Activated CD4-positive, alpha-beta T cell treated with anti-CD3 and anti-CD28 coated beads, Interleukin-2, amount 50 U/mL, for 48 hours (primary cell): ENCODE measurements around the gene PCOLCE2.
"Not testable (repeated sequence)": the region's sequence is repeated elsewhere in the genome, so short reads cannot be mapped to it uniquely, and the experiment has no call there.

ENCODE experiments used
- DNase-seq, 2 experiments: peaks; one replicate each; pipeline ENCODE4 v3.0.0-alpha.2; 2020

PCOLCE2 gene

DNA sequence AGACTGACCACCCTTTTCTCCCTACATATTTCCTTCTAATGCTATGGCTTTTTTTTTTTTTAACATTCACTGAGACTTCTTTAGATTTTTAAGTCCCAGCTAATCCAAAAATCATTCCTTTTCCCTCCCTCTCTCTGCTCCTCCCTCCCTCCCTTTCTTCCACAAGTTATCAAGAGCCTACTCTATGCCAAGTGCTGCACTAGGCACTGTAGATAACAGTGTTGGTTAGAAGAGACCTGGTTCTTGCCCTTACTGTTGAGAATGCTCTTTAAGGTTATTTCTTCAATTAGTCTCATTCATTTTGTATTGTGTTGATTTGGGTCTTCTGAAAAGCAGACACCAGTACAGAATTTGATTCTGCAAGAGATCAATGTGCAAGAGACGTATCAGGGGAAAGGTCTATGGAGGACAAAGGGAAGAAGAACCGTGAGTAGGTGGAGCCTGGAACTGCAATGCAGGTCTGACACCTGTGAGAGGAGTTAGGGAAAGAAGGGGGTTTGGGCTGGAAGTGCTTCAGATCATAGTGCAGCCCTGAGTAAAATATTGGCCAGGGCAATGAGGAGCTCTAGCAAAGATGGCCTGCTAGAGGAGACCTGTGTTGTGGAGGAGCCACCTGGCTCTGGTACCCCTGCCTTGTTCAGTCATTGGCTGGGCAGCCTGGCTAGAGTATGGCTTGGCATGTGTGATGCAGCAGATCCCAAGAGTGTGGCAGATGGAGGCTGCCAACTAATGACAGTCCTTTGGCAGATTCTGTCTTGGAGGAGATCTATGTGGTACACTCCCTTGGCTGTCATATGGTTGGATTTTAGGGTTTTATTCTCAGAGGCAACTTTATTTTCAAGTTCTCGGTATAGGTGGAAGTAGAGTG is 9.7 kb upstream of the PCOLCE2 start:
- DNase-seq = no peak

DNA sequence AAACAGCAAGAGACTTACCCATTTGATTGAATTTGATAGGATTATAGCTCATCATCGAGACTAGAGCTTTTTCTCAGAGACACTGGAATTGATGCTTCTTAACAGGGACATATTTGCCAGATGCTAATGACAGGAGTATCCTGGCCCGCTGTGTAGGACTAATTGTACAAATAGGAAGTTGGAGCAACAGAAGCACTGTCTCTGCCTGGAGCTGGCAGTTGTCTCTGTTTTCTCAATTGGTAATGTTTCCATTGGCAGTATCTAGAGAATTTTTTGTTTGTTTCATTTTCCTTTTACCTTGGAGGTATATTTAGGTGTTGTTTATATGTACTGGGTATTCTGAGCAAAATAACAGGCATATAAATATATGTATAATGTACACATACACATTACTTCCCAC is 8.9 kb upstream of the PCOLCE2 start:
- no peak for DNase-seq

- DNase-seq = no peak
Observed at GRCh38 chr3:142896996-142897395, 8.1 kb upstream of the PCOLCE2 start.

- DNase-seq = no peak
Observed at GRCh38 chr3:142896201-142896755, 7.4 kb upstream of the PCOLCE2 start.

GRCh38 chr3:142894493-142894892 is 5.6 kb upstream of the PCOLCE2 start:
- DNase-seq = no peak

DNA sequence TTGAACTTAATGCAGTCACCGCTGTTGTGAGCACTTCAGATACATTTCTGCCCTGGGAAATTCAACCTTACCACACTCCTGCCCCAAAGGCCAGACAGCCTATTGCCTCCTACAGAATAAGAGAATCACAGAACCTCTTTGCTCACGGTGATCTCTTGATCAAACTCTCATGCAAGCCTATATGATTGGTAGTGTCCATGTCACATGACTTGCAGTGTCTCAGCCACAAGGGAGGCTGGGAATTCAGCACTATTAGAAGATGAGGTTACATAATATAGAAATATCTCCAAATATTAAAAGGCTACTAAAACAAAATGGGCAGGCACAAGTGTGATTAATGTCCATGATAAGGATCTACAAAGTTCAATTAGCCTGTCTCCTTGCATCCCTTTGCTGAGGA is 3.8 kb upstream of the PCOLCE2 start:
- no peak for DNase-seq

DNA sequence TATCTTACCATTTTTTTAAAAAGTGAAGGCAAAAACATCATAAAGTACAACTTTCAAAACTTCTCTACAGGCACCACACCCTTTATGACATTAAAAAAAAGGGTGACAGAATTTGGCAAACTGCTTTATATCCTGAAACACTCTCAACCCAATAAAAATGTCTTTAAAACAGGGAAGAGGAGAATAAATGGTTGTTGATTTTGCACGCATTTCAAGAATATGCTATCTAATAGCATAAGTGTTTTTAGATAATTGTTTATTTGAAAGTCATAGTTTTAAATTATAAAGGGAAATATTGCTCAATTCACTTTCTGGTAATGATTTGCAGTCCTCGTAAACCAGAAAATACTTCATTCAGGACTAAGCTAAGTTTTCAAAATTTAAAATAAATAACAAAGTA is 1.7 kb upstream of the PCOLCE2 start:
- no peak for DNase-seq

DNA sequence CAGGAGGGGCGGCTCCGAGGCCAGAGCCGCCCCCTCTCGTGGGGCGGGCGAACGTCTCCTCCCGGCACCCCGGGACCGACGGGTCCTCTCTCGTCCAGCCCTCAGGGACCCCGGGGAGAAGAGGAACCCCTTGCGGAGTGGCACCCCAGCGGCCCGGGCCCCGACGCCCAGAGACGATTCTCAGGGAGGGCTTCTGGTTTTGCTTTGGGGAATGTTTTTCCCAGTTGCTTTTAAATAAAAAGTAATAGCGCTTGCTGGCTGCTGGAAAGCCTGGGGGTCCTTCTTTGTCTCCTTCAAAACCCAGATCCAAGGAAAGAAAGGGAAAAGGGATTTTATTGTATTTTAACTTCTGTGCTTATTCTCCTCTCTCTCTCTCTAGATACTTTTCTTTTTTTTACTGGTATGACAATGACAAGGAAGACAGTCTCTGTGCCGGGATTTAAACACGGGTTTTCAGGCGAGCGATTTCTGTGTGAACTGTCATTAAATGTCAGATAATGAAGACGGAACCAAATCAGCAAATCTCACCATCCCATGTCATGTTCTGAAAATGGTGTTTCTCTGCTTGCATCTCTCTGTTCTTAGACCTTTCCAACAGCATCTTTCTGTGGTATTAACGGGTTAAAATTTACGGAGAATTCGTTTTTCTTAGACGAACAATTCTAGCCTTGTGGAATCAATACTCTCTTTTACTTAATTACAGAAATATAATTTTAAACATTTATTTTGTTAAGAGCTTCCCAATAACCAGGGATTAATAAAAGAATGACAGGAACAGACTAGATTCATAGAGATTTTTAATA is 530 bp upstream of the PCOLCE2 start:
- DNase-seq = no peak

DNA sequence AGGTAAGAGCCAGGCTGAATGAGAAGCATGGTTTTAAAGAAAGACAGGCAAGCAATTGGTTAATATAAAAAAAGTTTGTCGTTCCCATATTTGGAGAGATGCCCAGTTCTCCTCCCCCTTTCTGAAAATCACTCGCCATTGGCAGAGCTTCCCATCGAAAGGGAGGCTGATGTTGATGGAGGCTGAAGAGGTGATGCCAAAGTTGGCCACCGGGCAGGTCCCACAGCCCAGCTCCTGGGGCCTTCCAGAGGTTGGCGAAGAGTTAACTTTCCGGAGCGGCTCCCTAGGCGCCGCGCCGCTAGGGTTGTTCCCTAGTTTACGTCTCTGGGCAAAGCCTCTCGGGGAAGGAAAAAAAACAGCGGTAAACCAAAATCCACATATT is 793 bp downstream of the PCOLCE2 start:
- peak in 1 of 2 experiments; percentile 5 for DNase-seq

DNA sequence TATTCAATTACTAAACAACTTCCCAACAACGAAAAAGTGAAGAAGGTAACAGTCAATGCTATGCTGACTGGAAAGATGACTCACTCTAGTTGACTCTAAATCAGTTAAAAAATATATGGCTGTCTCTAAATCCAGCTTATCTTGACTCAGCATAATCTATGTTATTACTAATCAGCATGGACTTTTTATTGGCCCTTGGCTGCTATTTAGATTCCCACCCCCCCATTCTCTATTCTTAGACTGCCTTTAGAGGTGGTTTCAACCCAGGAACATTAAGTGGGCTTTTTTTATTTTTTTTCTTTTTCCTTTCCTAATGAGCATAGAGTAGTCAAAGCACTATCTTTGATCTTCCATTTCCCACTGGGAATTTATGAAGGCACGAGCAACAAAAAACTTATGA is 1.9 kb downstream of the PCOLCE2 start:
- no peak for DNase-seq

GRCh38 chr3:142886021-142886420 is 2.9 kb downstream of the PCOLCE2 start:
- no peak for DNase-seq

- DNase-seq = no peak
Observed at GRCh38 chr3:142884531-142884930, 4.4 kb downstream of the PCOLCE2 start.

DNA sequence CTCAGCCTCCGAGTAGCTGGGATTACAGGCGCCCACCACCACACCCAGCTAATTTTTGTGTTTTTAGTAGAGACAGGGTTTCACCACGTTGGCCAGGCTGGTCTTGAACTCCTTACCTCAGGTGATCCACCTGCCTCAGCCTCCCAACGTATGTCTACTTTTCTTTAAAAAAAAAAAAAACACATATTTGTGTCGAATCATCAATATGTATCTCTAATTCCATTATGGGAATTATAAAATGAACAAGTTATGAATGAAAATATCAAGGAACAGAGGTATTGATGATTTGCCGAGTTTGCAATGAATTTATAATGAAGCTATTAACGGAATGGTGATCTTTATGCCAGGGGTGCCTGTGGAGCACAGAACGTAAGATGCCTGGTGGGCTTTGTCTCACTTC is 5.3 kb downstream of the PCOLCE2 start:
- not testable (repeated sequence) for DNase-seq

DNA sequence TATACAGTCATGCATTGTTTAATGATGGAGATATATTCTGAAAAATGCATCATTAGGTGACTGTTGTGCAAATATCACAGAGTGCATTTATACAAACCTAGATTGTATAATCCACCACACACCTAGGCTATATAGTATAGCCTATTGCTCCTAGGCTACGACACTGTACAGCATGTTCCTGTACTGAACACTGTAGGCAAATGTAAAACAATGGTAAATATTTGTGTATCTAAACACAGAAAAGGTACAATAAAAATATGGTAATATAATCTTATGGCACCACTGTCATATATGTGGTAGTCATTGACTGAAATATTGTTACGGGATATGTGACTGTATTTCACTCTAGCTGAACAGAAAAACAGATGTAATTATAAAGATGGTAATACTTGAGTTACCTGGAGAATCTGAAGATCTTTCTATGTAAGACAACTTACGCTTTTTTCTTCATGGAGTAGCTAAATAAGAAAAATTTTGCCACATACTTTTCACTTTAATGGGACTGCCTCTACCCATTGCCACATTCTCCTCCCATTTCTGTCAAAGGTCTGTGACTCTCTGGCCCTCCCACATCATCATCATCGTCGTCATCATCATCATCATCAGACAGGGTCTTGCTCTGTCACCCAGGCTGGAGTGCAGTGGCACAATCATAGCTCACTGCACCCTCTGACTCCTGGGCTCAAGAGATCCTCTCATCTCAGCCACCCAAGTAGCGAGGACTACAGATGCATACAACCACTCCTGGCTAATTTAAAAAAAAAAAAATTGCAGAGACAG is 7.2 kb downstream of the PCOLCE2 start:
- DNase-seq = no peak

DNA sequence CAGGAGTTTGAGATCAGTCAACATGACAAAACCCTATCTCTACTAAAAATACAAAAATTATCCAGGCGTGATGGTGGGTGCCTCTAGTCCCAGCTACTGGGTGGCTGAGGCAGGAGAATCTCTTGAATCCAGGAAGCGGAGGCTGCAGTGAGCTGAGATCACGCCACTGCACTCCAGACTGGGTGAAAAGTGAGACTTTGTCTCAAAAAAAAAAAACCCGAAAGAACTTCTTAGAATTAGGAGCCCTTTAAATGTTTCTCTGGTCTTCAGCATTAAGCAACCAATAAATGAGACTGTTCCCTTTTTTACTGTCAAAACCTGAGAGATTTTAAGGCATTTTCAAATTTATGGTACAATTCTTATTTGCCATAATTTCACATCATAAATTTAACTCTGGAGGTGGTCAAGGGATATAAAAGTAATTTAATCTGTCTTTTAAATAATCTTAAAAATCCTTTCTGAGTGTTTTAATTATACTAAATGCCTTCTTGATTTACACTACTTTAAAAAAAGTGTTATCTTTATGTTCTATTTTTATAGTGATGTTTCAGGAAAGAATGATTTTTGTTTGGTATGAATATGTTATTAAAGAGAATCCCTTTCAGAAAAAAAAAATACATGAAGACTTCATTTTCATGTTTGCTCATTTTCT is 10.1 kb downstream of the PCOLCE2 start:
- no peak for DNase-seq

DNA sequence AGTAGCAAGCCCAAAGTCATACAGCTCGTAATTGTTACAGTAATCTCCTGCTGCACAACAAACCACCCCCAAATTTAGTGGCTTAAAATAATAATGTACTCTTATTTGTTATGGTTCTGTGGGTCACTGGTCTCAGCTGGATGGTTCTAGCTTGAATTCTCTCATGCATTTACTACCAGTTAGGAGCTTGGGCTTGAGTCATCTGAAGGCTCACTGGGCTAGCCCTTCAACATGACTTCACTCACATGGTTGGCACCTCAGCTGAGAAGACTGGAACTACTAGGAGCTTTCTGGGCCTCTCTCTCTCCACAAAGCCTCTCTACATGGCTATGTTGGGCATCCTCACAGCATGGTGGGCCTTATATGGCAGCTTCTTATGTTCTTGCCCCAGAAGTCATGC is 12.5 kb downstream of the PCOLCE2 start:
- DNase-seq = no peak

DNA sequence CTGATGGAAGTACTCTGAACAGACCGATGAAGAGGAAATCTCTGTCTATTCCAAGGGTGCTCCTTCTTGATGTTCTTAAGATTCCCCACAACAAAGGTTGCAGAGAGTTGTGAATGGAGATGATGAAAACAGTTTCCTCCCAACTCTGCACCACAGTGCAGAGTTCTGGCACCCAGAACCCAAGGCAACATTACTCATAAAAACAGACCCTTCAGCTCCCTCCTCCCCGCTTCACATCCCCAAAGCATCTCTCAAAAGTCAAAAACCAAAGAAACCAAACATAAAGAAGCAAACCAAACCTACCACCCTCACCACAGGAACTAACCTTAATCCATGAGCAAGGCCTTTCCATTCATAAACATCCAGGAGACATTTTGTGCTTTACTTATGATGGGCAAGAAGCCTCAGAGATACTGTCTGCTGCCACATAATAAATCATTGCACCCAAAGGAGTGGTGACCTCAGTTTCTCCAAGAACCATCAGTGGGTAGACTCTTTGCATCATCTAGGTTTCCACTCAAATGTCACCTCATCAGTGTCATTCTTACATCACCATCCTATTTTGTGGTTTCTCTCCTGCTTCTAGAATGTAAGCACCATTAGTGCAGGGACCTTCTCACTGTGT is 13.2 kb downstream of the PCOLCE2 start:
- no peak for DNase-seq

DNA sequence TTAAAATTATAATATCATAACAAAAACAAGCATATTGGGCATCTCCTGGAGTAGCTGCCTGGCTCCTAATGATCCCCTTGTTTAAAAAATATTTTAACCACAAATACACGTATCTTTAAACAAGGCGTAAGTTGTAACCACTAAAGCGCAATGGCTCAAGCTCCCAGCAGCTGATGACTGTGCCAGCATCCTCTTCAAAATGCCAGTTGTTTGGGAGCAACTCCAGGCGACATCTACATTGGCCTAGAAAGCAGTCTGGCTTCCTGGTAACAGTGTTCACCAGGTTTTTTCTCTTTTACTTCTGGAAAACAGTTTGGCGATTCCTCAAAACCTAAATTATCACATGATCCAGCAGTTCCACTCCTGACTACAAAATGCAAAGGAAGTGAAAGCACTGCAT is 13.8 kb downstream of the PCOLCE2 start:
- no peak for DNase-seq

DNA sequence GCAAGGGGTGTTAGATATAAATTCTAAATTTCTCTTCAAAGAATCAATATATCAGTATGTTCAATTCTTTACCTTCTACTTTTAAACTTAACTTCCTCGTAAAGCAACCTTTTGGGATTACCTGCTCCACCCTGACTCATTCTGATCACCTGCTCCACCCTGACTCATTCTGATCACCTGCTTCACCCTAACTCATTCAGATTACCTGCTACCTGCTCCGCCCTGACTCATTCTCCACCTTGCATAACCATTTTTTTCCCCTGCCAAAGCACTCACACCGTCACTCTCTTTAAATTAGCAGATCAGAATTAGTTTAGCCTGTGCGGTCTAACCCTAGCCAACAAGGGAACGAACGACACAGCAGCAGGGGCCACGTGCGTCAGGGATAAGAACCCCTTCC is 20.5 kb downstream of the PCOLCE2 start:
- not testable (repeated sequence) for DNase-seq

DNA sequence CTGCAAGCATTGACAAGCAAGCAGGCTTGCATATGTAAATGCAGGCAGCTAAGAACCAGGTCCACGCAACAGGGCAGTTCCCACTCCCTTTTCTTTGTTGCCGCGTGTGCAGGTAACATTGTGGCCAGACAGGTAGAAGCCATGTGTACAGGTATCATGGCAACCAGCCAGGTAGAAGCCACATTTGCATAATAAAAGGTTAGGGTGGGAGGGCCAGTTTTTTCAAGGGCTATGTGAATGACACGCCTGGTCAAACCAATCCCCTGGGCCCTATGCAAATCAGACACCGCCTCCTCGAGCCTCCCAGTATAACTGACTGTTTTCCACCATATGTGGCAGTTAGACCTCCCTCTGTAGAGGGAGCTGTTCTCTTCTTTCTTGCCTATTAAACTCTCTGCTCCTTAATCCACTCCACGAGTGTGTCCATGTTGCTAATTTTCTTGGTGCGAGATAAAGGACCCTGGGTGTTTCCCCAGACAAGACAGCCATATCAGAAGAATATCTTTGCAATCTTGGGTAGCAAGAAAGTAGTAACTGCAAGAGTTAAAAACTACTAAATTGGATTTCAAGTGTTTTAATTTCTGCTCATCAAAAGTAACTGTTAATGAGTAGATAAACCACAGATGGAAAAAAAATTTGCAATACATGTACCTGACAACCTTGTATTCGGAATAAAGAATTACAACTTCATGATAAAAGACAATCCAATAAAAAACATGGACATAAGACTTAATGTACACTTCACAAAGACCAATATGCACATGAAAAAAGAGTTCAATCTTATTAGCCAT is 21.8 kb downstream of the PCOLCE2 start:
- no peak for DNase-seq
